ENCODE results near the gene MEGF10.
"Not testable (repeated sequence)": the region's sequence is repeated elsewhere in the genome, so short reads cannot be mapped to it uniquely, and the experiment has no call there.

Gene MEGF10

DNA sequence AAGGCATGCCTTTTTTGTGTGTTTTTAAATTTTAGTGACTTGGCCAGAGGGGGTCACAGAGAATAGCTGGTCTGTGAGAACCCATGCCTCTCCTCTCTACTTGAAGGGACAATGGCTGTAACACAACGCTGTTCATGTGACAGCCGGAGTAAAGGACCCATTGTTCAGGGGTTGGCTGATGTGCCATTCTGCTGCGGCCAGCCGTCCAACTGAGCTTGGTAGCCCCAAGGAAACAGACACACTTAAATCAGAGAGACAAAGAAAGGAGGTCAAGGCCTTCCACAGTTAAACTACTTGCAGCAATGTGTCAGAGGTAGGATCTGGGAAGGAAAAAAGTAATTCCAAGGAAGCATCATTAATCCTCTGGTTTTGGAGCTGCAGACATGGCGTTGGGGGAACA is 8.1 kb downstream of the MEGF10 start:
- no peak for DNase-seq

DNA sequence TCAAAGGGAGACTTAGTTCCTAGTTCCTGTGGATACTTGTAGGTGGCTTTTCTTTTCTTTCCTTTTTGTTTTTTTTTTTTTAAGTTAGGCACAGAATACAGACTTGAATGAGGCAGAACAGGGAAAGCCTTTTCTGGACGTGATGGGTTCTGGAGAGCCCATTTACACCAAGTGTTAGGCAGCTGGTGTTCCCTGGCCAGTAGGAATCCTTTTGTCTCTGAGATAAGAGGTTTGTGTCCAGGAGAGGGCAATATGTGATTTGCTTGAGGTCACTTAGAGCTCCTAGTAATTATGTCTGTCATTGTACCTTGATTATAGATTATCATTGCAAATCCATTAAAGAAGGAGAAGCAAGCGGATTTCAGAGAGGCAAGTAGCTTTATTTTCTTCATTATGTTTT is 9.1 kb downstream of the MEGF10 start:
- no peak for DNase-seq

DNA sequence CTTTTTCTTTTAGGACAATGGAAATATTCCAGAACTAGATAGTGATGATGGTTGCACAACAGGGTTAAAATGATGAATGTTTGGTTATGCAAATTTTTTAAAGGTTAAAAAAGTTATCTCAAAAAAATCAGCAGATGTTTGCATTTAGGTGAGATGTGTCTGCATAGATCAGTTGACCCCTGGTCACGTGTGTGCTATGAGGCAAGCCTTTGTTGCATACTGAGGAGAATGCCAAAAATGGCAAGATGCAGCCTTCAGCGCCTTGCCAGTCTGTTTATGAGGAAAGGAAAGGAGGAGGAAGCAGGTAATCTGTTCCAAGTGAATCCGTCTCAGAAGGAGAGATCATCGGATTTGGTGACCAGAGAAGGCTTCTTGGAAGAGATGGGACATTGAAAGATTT is 11.9 kb downstream of the MEGF10 start:
- no peak for DNase-seq

DNA sequence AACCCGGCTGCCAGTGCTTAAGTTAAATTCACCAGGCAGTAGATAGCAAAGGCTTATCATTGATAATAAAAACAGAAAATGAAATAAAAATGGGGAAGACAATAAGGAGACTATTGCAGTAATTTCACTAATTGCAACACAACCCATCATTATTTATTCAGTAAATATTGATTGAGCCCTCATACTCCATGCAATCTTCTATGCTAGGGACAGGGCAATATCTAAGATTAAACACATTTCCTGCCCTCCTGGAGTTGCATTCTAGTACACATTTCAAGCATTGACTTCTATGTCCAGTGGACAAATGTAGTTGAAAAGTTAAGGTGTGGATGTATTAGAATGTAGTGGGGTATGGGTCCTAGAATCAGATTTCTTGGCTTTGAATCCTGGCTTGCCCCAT is 12.8 kb downstream of the MEGF10 start:
- DNase-seq, result no peak

DNA sequence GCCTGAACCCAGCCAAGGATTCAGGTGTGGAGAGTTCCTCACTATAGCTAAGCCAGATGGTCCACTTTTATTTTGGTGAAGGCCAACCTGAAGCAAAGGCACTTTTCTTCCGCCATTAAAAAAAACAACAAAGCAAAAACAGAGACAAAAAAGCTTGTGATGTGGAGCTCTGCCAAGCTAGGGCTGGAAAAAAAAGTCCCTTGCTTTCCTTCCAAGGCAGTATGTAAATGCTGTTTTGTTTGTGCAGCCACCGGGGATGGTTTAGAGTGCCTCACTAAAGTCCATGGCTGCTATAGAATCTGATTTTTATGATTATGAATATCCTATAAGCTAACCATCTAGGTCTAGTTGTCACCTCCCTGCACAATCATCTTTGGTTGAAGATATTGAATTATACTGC is 14.9 kb downstream of the MEGF10 start:
- DNase-seq, result no peak

DNA sequence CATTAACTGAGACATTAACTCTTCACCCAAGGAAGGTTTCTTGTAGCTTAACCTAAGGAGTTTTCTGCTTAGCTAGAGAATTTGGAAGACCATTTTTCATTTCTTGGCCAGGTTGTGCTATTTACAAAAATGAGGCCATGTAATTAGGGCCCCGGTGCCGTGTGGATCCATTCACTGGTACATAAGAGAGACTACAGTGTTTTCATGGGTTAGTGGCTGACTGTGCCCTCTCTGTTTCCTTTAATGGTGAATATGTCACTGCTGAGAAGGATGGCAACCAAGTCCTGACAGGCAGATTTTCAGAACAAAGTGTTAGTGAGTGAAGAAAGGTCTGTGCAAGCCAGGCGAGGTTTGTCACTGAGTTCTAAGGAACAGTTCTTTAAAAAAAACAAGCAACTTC is 15.4 kb downstream of the MEGF10 start:
- DNase-seq, result no peak

DNA sequence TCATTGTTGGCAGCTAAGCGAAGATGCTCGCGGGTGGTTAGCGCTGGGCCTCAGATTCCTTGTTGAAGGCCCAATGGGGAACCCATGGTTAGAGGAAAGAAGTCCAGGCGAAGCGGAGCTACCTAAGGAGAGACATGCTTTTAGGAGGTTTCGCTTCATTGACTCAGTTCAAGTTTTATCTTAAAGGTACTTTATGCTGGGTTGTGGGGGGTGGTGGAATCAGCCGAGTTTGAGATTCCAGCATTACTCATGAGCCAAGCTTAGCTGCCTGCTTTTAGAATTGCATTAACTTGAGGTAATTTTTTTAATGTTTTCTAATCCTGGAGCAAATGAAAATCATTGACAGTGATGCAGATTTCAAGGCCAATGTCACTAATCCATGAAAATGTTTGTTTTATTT is 16.1 kb downstream of the MEGF10 start:
- no peak for DNase-seq

DNA sequence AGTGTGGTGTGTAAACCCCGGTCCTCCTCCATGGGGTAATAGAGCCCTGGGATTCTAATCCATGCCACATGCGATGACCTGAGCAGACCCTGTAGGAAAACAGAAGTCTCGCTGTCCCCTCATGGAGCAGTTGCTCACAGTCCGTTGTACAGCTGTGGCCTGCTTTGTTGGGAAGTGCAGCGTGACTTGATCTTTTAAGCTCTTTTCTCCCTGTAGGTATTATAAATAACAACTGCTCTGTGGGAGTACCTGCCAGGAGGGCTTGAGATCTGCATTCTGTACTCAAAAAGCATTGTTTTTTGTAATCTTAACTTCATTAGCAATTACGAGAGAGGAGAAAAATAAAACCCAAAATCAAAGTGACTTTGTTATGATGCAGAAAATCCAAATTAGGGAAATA is 17.3 kb downstream of the MEGF10 start:
- DNase-seq, result no peak

DNA sequence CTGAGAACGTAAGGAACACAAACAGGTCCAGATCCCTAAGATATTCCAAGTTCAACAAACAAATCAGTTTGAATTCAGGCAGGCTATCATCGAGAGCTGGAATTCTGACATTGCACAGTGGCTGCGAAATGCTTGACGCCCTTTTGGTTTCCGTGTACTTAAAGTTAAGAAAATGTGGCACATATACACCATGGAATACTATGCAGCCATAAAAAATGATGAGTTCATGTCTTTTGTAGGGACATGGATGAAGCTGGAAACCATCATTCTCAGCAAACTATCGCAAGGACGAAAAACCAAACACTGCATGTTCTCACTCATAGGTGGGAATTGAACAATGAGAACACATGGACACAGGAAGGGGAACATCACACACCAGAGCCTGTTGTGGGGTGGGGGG is 17.7 kb downstream of the MEGF10 start:
- not testable (repeated sequence) for DNase-seq

DNA sequence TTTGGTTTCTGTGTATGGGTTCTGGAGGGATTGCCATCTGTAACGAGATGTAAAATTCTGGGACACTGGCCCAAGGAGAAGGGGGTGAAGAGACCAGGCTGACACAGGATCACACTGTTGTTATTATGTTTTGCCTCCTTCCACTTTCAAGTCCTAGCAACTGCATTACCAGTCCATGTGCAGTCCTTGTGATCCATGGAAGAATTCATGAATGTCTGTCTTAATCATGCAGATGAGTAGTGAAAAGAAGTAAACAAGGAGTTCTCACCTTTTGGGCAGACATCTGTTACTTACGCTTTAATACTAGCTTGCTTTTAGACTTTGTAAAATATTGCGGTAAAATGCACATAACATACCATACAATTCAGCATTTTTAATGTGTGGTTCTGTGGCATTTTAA is 18.3 kb downstream of the MEGF10 start:
- no peak for DNase-seq

DNA sequence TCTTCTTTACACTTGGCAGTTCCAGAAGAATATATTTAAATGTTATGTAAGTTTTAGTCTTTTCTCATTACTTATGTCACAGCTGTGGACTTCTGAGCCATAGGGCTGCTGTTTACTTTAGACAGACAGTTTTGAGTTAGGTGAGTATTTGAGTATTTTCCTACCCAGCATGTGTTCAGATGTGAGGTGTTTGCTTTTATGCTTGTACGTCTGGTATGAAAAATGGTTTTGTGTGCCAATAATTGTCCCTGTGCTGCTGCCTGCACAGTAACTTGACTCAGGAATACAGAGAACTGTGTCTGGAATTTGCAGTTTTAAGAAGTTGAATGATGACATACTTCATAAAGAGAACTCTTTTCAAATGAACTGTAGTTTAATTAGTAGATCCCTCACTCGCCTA is 20.8 kb downstream of the MEGF10 start:
- DNase-seq, result no peak

DNA sequence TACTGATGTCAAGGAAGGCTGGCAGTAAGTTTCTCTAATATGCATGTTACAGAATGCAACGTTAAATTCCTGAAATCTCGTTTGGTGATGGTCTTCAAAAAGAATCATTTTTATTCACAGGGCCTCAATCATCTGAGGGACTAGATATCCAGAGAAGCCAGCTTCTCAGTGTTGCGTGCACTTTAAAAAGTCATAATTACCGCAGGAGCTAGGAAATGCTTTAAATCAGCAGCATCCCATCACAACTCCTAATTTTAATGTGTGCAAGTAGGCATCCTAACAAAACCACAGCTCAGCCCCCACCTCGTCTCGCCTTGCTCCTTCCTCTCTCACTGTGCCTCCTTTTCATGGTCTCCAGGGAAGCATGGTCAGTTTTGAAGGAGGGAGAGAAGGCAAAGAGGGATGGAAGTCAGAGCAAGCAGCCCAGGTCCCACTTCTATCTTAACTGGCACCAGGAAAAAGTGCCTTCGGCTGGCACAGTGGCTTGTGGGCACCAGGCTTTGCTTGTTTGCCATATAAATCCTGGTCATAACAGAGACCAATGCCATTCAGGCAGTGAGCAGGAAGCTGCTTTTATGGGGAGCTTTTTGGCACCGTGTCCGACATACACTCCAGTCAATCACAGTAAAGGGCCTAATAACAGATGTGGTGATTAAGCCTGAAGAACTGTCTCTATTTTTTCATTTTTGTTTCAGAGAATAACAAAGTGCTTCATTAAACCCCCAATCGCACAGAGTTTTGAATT is 21.4 kb downstream of the MEGF10 start:
- DNase-seq, result no peak

DNA sequence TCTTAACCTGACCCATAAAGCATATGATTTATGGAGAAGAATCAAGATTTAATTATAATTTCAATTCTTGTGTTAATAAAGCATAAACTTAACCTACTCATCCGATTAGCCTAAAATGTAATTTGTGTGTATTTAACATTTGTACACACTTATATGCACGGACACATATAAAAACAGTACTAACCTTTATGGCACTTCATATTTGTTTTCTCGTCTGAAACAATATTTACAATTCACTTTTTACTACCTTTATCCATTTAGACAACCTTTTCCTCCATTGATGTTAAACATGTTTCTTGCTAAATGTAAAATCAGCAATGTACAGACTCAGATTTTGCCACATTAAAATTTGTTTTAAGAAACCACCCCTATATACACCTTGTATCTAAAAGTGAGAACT is 22.8 kb downstream of the MEGF10 start:
- no peak for DNase-seq

DNA sequence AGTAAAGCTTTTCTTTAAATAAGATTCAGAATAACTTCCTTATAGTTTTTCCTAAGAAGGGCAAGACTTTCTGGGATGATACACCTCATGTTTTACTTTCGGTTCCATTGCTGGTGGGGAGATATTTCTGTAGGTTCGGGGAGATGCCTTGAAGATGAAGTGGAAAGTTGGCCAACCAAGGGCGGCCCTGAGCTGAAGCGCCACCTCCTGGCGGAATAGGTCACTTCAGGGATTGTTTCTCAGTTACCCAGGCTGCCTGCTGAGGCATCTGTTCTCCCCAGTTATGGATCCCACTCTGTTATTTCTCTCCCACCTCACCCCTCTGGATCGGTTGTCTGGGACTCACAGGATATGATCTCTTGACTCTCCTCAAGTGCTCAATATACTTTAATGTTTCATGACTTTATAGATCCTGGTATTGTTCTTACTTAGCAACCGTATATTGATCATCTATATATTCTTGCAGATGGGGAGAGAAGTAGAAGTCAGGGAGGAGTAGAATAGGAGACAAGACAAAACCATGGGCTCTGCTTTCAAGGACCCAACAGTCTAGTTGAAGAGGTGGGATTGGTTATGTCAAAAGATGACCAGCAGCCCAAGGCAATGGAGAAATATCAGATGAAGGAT is 23.4 kb downstream of the MEGF10 start:
- peak; percentile 66 for DNase-seq

DNA sequence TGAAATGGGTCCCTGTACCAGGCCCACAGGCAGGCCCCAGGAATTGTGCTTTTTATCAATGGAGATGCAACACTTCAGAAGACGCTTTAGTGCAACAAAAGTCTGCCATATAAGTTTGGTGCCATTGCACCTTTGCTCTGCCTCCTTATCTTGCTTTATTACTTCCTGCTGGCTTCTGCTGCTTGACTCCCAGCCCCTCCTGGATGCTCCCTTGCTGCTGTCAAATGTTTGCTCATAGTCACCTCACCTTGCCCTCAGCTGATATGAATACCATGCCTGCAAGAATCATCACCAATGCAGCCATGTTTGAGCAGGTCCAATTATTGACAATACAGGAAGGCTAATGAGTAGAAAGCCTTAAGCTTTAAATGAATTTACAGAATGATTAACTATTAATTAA is 25.4 kb downstream of the MEGF10 start:
- no peak for DNase-seq

DNA sequence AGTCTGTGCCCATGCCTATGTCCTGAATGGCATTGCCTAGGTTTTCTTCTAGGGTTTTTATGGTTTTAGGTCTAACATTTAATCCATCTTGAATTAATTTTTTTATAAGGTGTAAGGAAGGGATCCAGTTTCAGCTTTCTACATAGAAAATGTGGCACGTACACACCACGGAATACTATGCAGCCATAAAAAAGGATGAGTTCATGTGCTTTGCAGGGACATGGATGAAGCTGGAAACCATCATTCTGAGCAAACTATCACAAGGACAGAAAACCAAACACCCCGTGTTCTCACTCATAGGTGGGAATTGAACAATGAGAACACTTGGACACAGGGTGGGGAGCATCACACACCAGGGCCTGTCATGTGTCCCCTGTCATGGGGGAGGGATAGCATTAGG is 26.8 kb downstream of the MEGF10 start:
- not testable (repeated sequence) for DNase-seq

DNA sequence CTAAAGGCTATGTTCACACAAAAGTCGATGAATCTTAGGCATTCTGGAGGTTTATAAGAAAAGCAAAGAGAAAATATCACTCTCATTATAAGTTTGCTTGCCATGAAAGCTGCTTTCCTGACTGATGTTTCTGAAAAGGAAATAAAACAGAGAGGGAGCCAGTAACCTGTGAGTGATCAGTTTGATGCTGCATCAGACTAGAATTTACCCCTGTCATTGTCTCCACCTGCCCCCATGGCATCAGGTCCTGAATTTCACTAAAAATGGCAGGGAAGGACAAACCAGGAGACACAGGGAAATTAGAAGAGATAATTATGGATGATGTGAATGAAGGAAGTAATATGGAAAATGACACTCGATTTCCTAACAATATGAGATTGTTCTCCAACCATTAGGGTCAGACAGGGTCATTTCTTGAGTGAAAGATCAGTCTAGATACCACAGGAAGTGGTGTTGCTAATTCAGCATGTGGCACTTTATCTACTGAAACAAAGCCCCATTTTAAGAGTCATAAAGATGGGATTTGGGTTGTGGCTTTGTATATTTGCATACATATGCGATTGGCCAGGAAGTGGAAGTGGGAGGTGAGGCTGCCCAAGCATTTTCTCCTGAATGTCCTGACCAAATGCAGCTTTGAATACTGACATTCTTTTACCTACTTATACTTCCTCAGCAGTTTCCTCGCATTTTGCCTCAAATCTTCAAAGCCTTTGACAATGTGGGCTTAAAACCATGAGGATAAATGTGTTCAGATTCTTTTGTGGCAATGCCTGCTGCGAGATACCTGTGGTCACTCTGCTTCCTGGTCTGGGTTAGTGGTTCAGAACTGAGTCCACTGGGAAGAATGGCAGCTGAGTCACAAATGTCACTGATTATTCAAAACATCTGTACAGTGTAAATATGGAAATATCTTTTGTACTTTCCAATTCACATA is 29.7 kb downstream of the MEGF10 start:
- peak; percentile 36 for DNase-seq

DNA sequence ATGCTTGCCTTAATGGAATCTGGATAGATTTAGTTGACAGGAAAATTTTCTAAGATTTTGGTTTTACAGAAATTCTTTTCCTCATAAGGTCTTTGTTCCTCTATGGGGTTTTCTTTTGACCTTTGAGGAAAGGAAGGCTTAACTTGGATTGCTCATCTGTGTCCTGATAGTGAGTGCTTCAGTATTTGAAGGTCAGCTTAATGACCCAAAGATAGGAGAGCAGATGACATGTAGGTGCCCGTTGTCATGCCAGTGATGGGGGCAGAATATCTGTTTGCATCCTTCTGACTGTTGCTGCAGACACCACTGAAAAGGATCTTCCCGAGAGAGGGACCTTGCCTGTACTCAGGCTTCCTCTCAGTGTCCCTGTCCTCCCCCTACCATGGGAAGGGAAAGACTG is 30.9 kb downstream of the MEGF10 start:
- DNase-seq, result no peak

DNA sequence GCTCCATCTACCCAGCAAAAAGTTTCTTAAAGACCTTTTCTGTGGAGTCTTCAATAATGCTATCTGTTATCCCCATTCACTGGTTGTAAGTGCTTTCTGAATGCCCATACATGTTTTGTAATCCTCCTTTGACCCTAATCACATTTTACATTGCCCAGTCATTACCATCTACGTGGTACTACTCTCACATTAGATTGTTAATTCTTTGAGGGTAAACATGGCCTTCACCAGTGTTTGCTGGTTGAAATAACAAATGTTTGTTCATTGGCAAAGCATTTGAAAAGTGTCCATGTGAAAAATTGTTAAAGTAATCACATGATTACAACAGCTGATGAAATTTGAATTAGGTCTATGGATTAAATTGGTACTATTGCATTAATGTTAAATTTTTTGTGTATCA is 31.8 kb downstream of the MEGF10 start:
- no peak for DNase-seq

DNA sequence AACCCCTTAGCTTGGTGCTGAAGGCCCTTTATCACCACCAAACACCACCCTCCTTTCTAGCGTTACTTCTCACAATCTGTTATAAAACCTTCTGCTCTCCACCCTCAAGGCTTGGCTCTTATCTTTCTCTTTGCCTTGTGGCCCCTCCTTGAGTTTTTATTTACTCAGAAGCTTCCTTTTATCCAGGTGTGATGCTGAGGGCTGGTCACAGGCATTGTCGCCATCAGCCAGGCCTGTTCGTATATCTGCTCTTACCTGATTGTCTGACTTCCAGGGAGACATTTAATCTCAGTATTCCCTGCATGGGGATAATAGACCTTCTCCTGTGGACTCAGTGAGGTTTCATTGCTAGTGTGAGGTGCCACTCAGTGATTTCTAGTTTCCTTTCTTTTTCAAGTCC is 34.2 kb downstream of the MEGF10 start:
- DNase-seq, result no peak

DNA sequence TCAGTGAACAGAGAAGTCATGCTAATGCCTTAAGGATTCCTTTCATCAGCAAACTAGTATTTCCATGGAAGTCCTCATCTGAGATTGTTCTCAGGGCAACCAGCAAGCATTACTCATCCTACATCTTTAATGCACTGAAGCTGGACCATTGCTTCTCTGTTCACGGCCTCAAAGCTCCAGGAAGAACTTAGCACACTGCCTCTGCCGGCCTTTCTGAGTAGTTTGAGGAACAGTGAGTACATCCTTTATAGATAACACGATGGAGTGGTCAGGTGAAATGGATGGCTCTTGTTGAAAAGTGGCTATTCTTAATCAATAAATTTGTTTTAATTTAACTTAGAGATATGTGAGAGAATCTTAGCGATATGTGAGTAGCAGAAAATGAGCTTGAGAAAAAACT is 35.8 kb downstream of the MEGF10 start:
- DNase-seq, result no peak

DNA sequence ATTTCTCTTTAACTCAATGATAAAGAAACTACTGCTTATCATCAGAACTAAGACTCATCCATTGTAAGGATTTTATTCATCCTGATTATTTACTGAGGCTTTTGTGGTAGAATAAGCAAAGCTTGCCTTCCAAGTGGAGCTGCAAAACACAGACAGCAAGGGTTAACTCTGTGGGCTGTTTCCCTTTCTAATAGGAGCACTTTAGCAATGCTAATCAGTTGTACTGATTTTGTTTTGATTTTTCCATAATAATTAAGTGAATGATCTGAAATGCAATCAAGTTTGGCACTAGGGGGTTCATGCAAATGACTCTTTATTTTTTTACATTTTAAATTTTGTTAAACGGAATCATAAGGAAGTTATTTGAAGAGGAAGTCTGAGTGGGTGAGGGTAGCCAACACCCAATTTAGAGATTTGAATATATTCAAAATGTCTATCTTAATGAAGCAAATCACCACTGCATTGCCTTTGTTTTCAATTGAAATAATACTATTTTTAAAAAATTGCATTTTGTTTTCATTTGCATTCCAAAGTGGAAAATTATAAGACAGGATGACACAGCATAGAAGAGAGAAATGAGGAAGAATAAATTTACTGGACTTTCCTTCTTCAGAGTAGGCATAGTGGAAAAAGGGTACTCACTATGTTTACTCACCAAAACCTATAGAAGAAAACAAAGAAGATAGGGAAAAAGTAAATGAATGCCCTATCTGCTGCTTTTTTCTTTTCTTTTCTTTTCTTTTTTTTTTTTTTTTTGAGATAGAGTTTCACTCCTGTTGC is 36.6 kb downstream of the MEGF10 start:
- DNase-seq, result no peak

DNA sequence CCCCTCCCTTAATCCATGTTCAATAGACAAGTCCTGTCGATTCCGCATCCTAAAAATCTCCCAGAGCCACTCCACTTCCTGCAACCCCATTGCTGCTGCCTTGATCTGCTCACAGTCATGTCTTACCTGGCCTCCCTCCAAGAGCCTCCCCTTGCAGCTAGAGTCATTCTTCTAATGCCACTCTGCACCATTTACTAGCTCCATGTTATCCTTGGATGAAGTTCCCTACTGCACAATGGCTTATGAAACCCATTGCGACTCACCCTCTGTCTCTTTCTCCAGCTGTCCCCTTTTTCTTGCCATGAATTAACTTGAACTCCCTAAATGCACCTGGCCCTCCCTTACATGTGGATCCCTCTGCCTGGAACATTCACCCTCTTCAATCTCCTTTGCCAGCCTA is 39.5 kb downstream of the MEGF10 start:
- no peak for DNase-seq

All from activated CD4-positive, alpha-beta T cell treated with anti-CD3 and anti-CD28 coated beads, Interleukin-2, Interleukin-6, amounts not matched to agents 100 ng/mL and 50 ng/mL, durations not matched to agents 16 hours and 8 hours (primary cell).